H1 (cell line): ENCODE data around the gene IQGAP3. TPM values are rescaled to one million over a fixed set of nuclear protein-coding genes. Genes with fewer than 3 reads are reported as not detected.
A peak's percentile ranks its signal among the peaks of the same experiment; 100 is the strongest.

Experiments
- CTCF ChIA-PET: fragments of 300-600 bp; sonication (Branson Sonifier 250); formaldehyde crosslinking; loops from one replicate; lab custom pipeline; 2021; ENCODE audit not compliant: partially characterized antibody; lab: Charles Lee
- POLR2A ChIA-PET: fragments of 300-600 bp; sonication (Branson Sonifier 250); formaldehyde crosslinking; loops from one replicate; lab custom pipeline; 2021; ENCODE audit warnings: inconsistent platforms; ENCODE audit not compliant: partially characterized antibody; lab: Charles Lee
- DNase-seq, 2 experiments: peaks; one replicate each; pipeline versions ENCODE4 v3.0.0 to v3.0.0-alpha.2; 2010 to 2022; ENCODE audit warnings: low spot score in 2 of 2, low read depth in 1 of 2, mixed read lengths in 1 of 2
- FAIRE-seq: peaks from 2 replicates; lab custom pipeline; 2011; peaks lifted over from hg19 to GRCh38; lab: Jason Lieb, UNC
- H2AFZ ChIP-seq: 2 replicates; pipeline ENCODE4 v1.8.1; 2012; ENCODE audit warnings: low read length, inconsistent platforms
- H2AK5ac ChIP-seq: 2 replicates; pipeline ENCODE4 v1.6.1; 2013; ENCODE audit warnings: low read depth, low read length
- H2BK120ac ChIP-seq: replicated peaks from 2 replicates; pipeline ENCODE3; 2013; ENCODE audit warnings: low read depth, low read length, inconsistent platforms
- H2BK12ac ChIP-seq: 2 replicates; pipeline ENCODE4 v1.6.1; 2013; ENCODE audit warnings: low read depth, low read length
- H2BK15ac ChIP-seq: 2 replicates; pipeline ENCODE4 v1.6.1; 2013; ENCODE audit warnings: low read length
- H2BK20ac ChIP-seq: 2 replicates; pipeline ENCODE4 v1.6.1; 2013; ENCODE audit warnings: low read length
- H2BK5ac ChIP-seq: 2 replicates; pipeline ENCODE4 v1.6.1; 2013; ENCODE audit warnings: low read depth, low read length
- H3K14ac ChIP-seq: 2 replicates; pipeline ENCODE4 v1.6.1; 2013; ENCODE audit warnings: inconsistent platforms; ENCODE audit not compliant: insufficient read length
- H3K18ac ChIP-seq: 2 replicates; pipeline ENCODE4 v1.6.1; 2013; ENCODE audit warnings: low read length; ENCODE audit errors: extremely low read depth
- H3K23ac ChIP-seq: 2 replicates; pipeline ENCODE4 v1.6.1; 2013; ENCODE audit warnings: inconsistent platforms; ENCODE audit not compliant: insufficient read length
- H3K23me2 ChIP-seq: 2 replicates; pipeline ENCODE4 v1.6.1; 2013; ENCODE audit warnings: low read depth, low read length
- H3K27ac ChIP-seq: 2 replicates; pipeline ENCODE4 v1.6.1; 2011; ENCODE audit warnings: low read depth, low read length, inconsistent platforms
- H3K27me3 ChIP-seq, 4 experiments: replicated peaks in 1 of 4; 1 replicate in 1 of 4; 2 replicates in 3 of 4; pipeline versions ENCODE4 v1.6.1 to v1.8.1; 2011 to 2013; ENCODE audit warnings: low read length in 3 of 4, mild to moderate bottlenecking in 3 of 4, inconsistent platforms in 2 of 4, mixed read lengths in 2 of 4, moderate library complexity in 1 of 4; ENCODE audit not compliant: control insufficient read depth in 3 of 4, insufficient read depth in 3 of 4; ENCODE audit errors: extremely low read depth in 1 of 4
- H3K36me3 ChIP-seq, 4 experiments: 2 replicates each; pipeline versions ENCODE4 v1.6.1 to v1.8.1; 2011 to 2013; ENCODE audit warnings: mild to moderate bottlenecking in 4 of 4, low read length in 3 of 4, moderate library complexity in 2 of 4, control low read depth in 1 of 4, inconsistent platforms in 1 of 4; ENCODE audit not compliant: insufficient read depth in 4 of 4, control insufficient read depth in 2 of 4
- H3K4ac ChIP-seq: replicated peaks from 2 replicates; pipeline ENCODE3; 2013; ENCODE audit warnings: low read length, low read depth, mixed read lengths, inconsistent platforms; ENCODE audit not compliant: insufficient read length
- H3K4me1 ChIP-seq, 4 experiments: replicated peaks in 1 of 4; 1 replicate in 1 of 4; 2 replicates in 3 of 4; pipeline versions ENCODE4 v1.6.1 to v1.8.1; 2011 to 2013; ENCODE audit warnings: low read length in 3 of 4, inconsistent platforms in 2 of 4, mixed read lengths in 1 of 4; ENCODE audit not compliant: insufficient read depth in 4 of 4, control insufficient read depth in 3 of 4
- H3K4me2 ChIP-seq, 2 experiments: 2 replicates each; pipeline versions ENCODE4 v1.6.1 to v1.8.1; 2011 to 2013; ENCODE audit warnings: low read depth in 2 of 2, low read length in 2 of 2, control low read depth in 1 of 2, inconsistent platforms in 1 of 2, mild to moderate bottlenecking in 1 of 2; ENCODE audit not compliant: insufficient read depth in 1 of 2
- H3K4me3 ChIP-seq, 4 experiments: fragments of 200-600, 300-600 bp in 1 of 4; sonication (generic), shearing (Covaris generic), sonication (Bioruptor Twin) in 1 of 4; 2 replicates each; pipeline versions ENCODE4 v1.5.1 to v1.8.1; 2011 to 2016; ENCODE audit warnings: low read length in 4 of 4, low read depth in 3 of 4, control low read depth in 2 of 4, inconsistent platforms in 2 of 4, mild to moderate bottlenecking in 2 of 4, mixed read lengths in 1 of 4, moderate library complexity in 1 of 4; ENCODE audit not compliant: insufficient read depth in 2 of 4; ENCODE audit errors: extremely low read depth in 1 of 4
- H3K56ac ChIP-seq: replicated peaks from 2 replicates; pipeline ENCODE3; 2013; ENCODE audit warnings: low read depth, mild to moderate bottlenecking, mixed read lengths, low read length, inconsistent platforms; ENCODE audit not compliant: insufficient read length
- H3K79me1 ChIP-seq: 2 replicates; pipeline ENCODE4 v1.6.1; 2013; ENCODE audit warnings: low read depth, low read length, control low read depth
- H3K79me2 ChIP-seq, 2 experiments: 2 replicates each; pipeline versions ENCODE4 v1.6.1 to v1.8.1; 2012 to 2013; ENCODE audit warnings: low read length in 2 of 2, mild to moderate bottlenecking in 2 of 2, inconsistent platforms in 1 of 2; ENCODE audit not compliant: insufficient read depth in 2 of 2, control insufficient read depth in 1 of 2
- H3K9ac ChIP-seq, 4 experiments: replicated peaks in 1 of 4; 1 replicate in 1 of 4; 2 replicates in 3 of 4; pipeline versions ENCODE4 v1.6.1 to v1.8.1; 2011 to 2013; ENCODE audit warnings: low read depth in 3 of 4, low read length in 3 of 4, control low read depth in 2 of 4, mild to moderate bottlenecking in 2 of 4, moderate library complexity in 2 of 4, inconsistent platforms in 1 of 4; ENCODE audit errors: extremely low read depth in 1 of 4
- H3K9me3 ChIP-seq, 2 experiments: 2 replicates each; pipeline versions ENCODE4 v1.6.1 to v1.8.1; 2012 to 2013; ENCODE audit warnings: mild to moderate bottlenecking in 2 of 2, moderate library complexity in 2 of 2, control low read depth in 1 of 2, inconsistent platforms in 1 of 2, low read depth in 1 of 2, low read length in 1 of 2, mixed read lengths in 1 of 2; ENCODE audit not compliant: insufficient read depth in 2 of 2
- H4K20me1 ChIP-seq, 2 experiments: replicated peaks in 1 of 2; 2 replicates each; pipeline versions ENCODE3 to v1.8.1; 2011 to 2013; ENCODE audit warnings: inconsistent platforms in 2 of 2, low read length in 2 of 2, mild to moderate bottlenecking in 1 of 2; ENCODE audit not compliant: insufficient read depth in 2 of 2, control insufficient read depth in 1 of 2
- H4K5ac ChIP-seq: 2 replicates; pipeline ENCODE4 v1.6.1; 2013; ENCODE audit warnings: low read length, low read depth, mixed read lengths, inconsistent platforms; ENCODE audit not compliant: insufficient read length
- H4K8ac ChIP-seq: 2 replicates; pipeline ENCODE4 v1.8.0; 2013; ENCODE audit warnings: mild to moderate bottlenecking, moderate library complexity, low read length, inconsistent platforms; ENCODE audit not compliant: insufficient read depth; ENCODE audit errors: extremely low read depth
- H4K91ac ChIP-seq: replicated peaks from 2 replicates; pipeline ENCODE3; 2013; ENCODE audit warnings: low read length, mixed read lengths, inconsistent platforms; ENCODE audit not compliant: insufficient read length
- CBX5 ChIP-seq: fragments of 300-800, 300-1000 bp; sonication (generic); IDR thresholded peaks from 2 replicates; pipeline ENCODE4 v1.7.1; 2016; ENCODE audit warnings: antibody characterized with exemption, low read length, low read depth
- CHD2 ChIP-seq: IDR thresholded peaks from 2 replicates; pipeline ENCODE4 v1.6.1; 2012; ENCODE audit warnings: low read length, improper control_type of control experiment
- CREB1 ChIP-seq: IDR thresholded peaks from 2 replicates; pipeline ENCODE4 v1.6.1; 2012; ENCODE audit warnings: inconsistent platforms
- CTBP2 ChIP-seq: IDR thresholded peaks from 2 replicates; pipeline ENCODE4 v1.7.0; 2011; ENCODE audit warnings: borderline replicate concordance, mild to moderate bottlenecking, moderate library complexity, mixed read lengths, low read length; ENCODE audit not compliant: insufficient read depth, insufficient read length
- GABPA ChIP-seq: IDR thresholded peaks from 2 replicates; pipeline ENCODE4 v1.6.1; 2011; ENCODE audit warnings: mild to moderate bottlenecking, low read length, moderate library complexity, borderline replicate concordance; ENCODE audit not compliant: insufficient read depth
- JUND ChIP-seq: IDR thresholded peaks from 2 replicates; pipeline ENCODE4 v1.6.1; 2011; ENCODE audit warnings: mild to moderate bottlenecking, improper control_type of control experiment, low read length
- KDM4A ChIP-seq: IDR thresholded peaks from one replicate; pipeline ENCODE4 v1.7.1; 2012; ENCODE audit warnings: low read depth, mild to moderate bottlenecking, moderate library complexity, low read length, inconsistent platforms; ENCODE audit not compliant: severe bottlenecking
- KDM5A ChIP-seq: fragments of 200-600 bp; IDR thresholded peaks from 2 replicates; pipeline ENCODE4 v1.7.1; 2012; ENCODE audit warnings: mild to moderate bottlenecking, low read length, inconsistent platforms, mixed read lengths
- POLR2A ChIP-seq, 2 experiments: IDR thresholded peaks; 1 replicate in 1 of 2; 2 replicates in 1 of 2; pipeline ENCODE4 v1.6.1; 2011; ENCODE audit warnings: low read depth in 2 of 2, low read length in 2 of 2, mild to moderate bottlenecking in 2 of 2; ENCODE audit errors: control extremely low read depth in 1 of 2
- SIRT6 ChIP-seq: IDR thresholded peaks from one replicate; pipeline ENCODE4 v1.7.1; 2012; ENCODE audit warnings: low read length, inconsistent platforms
- SP4 ChIP-seq: IDR thresholded peaks from 2 replicates; pipeline ENCODE4 v1.6.1; 2012; ENCODE audit warnings: low read length, inconsistent platforms
- TAF7 ChIP-seq: optimal IDR thresholded peaks from 2 replicates; pipeline ENCODE3; 2011; ENCODE audit warnings: low read depth, mild to moderate bottlenecking, inconsistent platforms, low read length, moderate library complexity, borderline replicate concordance
- WGBS, 2 experiments: shearing (Covaris generic) in 1 of 2; methylation state at CpG; one replicate each; pipeline versions ENCODE4 v1.1.6 to v1.1.7; 2013 to 2015; ENCODE audit warnings: low lambda C conversion rate in 2 of 2, mixed read lengths in 2 of 2, inconsistent platforms in 1 of 2, low coverage in 1 of 2, missing lambda C conversion rate in 1 of 2; ENCODE audit not compliant: insufficient replicate concordance in 2 of 2, insufficient coverage in 1 of 2, insufficient read length in 1 of 2; ENCODE audit errors: extremely low coverage in 1 of 2, missing lambda C conversion rate in 1 of 2; 5-methylcytosine and 5-hydroxymethylcytosine counted together
- polyA plus RNA-seq, 7 experiments: library from polyadenylated mRNA; depleted of rRNA in 3 of 7; stranded (reverse) in 5 of 7; unstranded in 2 of 7; fragments of >200 nt in 5 of 7; fragments of 200-250 nt in 2 of 7; gene quantifications; 1 replicate in 5 of 7; 2 replicates in 1 of 7; 4 replicates in 1 of 7; pipeline versions ENCODE4 v1.2.1 to v1.2.3, GENCODE V29; 2011 to 2013; ENCODE audit warnings: missing spikeins in 2 of 7, mixed read lengths in 2 of 7
- total RNA-seq: library from RNA; stranded (reverse); fragmentation: NEBNext Ultra II Directional; extraction: Animal tissue kit (Norgen Biotek cat#: 25700); gene quantifications from 2 replicates; pipeline ENCODE4 v1.2.1, GENCODE V29; 2021

The IQGAP3 gene
- total and polyA plus RNA-seq, 2 of the 8 experiments (the other 6 are each of a cell fraction or from before 2014, with no cell fraction given), result 14.6 to 22.3 TPM

DNA sequence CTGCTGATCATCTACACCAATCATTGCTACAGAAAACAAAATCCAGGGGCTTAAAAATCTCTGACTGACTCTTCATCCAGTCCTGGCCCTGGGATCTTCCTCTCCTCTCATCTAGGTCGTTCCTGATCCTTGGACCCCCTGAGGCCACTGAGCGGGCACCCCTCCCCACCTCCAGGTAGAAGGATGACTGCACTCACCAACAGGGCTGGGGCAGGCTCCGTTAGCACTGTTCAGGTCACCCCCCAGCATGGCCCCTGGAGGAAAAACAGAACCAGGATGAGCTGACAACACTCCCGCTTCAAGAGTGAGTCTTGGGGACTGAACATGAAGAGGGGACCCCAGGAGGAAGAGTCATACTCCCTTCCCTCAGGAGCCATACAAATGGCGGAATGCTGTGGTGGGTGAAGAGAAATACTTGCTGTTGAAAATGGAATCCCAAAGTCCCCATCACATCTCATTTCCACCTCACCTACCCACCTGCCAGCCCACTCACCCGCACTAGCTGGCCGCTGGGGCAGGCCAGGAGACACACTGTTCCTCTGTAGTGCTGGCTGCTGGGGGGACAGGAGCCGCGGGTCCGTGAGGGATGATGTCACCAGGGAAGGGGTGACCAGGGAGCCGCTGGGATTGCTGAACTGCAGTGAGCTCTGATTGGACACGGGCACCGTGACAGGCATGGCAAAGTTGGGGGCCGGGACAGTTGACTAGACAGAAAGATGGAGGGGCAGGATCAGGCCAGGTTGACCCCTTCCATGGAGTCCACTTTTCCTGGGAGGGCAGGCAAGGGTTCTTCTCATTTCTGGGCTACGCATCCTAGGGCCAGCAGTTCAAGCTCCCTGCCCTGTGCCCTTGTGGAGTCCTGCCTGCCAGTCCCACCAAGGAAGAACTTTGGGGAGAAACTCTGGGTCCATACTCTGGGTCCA lies 93.0 kb downstream of the IQGAP3 start:
- no peak overlapping the region for H3K9ac ChIP-seq
- no peak overlapping the region for H3K4ac ChIP-seq
- H3K27ac ChIP-seq, result no peak overlapping the region
- H3K23ac ChIP-seq, result no peak overlapping the region
- H2AK5ac ChIP-seq, result no peak overlapping the region
- no peak overlapping the region for H2BK5ac ChIP-seq
- H2BK20ac ChIP-seq, result no peak overlapping the region
- no peak overlapping the region for H2BK120ac ChIP-seq
- H3K27me3 ChIP-seq, result no peaks in the 10 kb centered on the region; a peak in 1 of 7 replicates
- H3K56ac ChIP-seq, result no peak overlapping the region
- H2AFZ ChIP-seq, result no peak overlapping the region
- no peak overlapping the region for H2BK15ac ChIP-seq
- no peak overlapping the region for H3K14ac ChIP-seq
- DNase-seq, result no peak
- H3K79me1 ChIP-seq, result peaks cover 2% of the 10 kb centered on the region
- H3K9me3 ChIP-seq, result no peaks in the 10 kb centered on the region
- no peak overlapping the region for H3K4me3 ChIP-seq
- POLR2A ChIA-PET, result interaction anchor here (1.5 to 2.2 kb wide), 3 partner anchors 9 to 112 kb away, joined by 4 to 7 read pairs (median 4); partner anchors contain the start of gene NAXE
- peaks cover 0 to 16% (median 11%) of the 10 kb centered on the region in 4 experiments; a peak in 6 of 7 replicates for H3K4me1 ChIP-seq
- 95% methylated on average over 14 of the region's 15 CpGs; no CpG with 5 or more reads in 1 of the 2 experiments for WGBS, 2 experiments
- H4K91ac ChIP-seq, result no peak overlapping the region
- peak overlapping the region; percentile 7 for H4K8ac ChIP-seq
- no peak for FAIRE-seq
- H3K36me3 ChIP-seq, result peaks cover 5 to 38% (median 13%) of the 10 kb centered on the region in 4 experiments; a peak in 7 of 8 replicates
- peaks cover 0 to 4% of the 10 kb centered on the region in 2 experiments; a peak in 1 of 4 replicates for H3K79me2 ChIP-seq
- no peaks in the 10 kb centered on the region for H3K23me2 ChIP-seq
- H4K20me1 ChIP-seq, result peaks cover 0 to 7% of the 10 kb centered on the region in 2 experiments
- no peak overlapping the region for H3K4me2 ChIP-seq
- CTCF ChIA-PET, result interaction anchor here (0.8 to 9.3 kb wide), 14 partner anchors 10 to 129 kb away, joined by 3 to 236 read pairs (median 10); partner anchors contain the start of gene MEF2D
- no peak overlapping the region for H3K18ac ChIP-seq
- H2BK12ac ChIP-seq, result 0 out of 2 replicates have a peak overlapping the region, but pooled peaks have one; percentile 9
- H4K5ac ChIP-seq, result no peak overlapping the region
- no peak for TF ChIP-seq KDM4A
- no peak for TF ChIP-seq JUND
- TF ChIP-seq CHD2, result no peak
- TF ChIP-seq POLR2A (IDR thresholded peaks at IDR 0.05; ENCODE audit: control extremely low read depth in 1 of 2, low read depth in 2 of 2, low read length in 2 of 2), result no peak
- no peak for TF ChIP-seq KDM5A
- TF ChIP-seq GABPA, result no peak
- TF ChIP-seq TAF7, result no peak
- TF ChIP-seq SIRT6, result no peak
- no peak for TF ChIP-seq SP4
- TF ChIP-seq CBX5, result no peak
- TF ChIP-seq CTBP2, result no peak
- no peak for TF ChIP-seq CREB1
